Endothelial cell (in vitro differentiated cells): ENCODE measurements around the gene ARAP2. TPM values are rescaled to one million over a fixed set of nuclear protein-coding genes. Genes with fewer than 3 reads are reported as not detected.

ENCODE experiments used
- DNase-seq: peaks from one replicate; pipeline ENCODE4 v3.0.0; 2021; ENCODE audit warnings: low spot score
- H3K27ac Mint-ChIP-seq: one replicate; pipeline ENCODE4 v1.8.0; 2021; ENCODE audit warnings: mixed read lengths, inconsistent platforms; ENCODE audit not compliant: unreplicated experiment
- H3K27me3 Mint-ChIP-seq: one replicate; pipeline ENCODE4 v1.8.0; 2021; ENCODE audit warnings: mild to moderate bottlenecking, moderate library complexity, mixed read lengths, inconsistent platforms; ENCODE audit not compliant: unreplicated experiment
- H3K36me3 Mint-ChIP-seq: one replicate; pipeline ENCODE4 v1.8.0; 2021; ENCODE audit warnings: mild to moderate bottlenecking, low read depth, mixed read lengths, inconsistent platforms; ENCODE audit not compliant: unreplicated experiment
- H3K4me1 Mint-ChIP-seq: one replicate; pipeline ENCODE4 v1.8.0; 2021; ENCODE audit warnings: mild to moderate bottlenecking, mixed read lengths, inconsistent platforms; ENCODE audit not compliant: unreplicated experiment
- H3K4me3 Mint-ChIP-seq: one replicate; pipeline ENCODE4 v1.8.0; 2021; ENCODE audit warnings: mild to moderate bottlenecking, mixed read lengths, inconsistent platforms; ENCODE audit not compliant: unreplicated experiment
- H3K9me3 Mint-ChIP-seq: one replicate; pipeline ENCODE4 v1.8.0; 2021; ENCODE audit warnings: mixed read lengths, inconsistent platforms; ENCODE audit not compliant: unreplicated experiment
- total RNA-seq: library from RNA; stranded (reverse); fragmentation: NEBNext Ultra II Directional; extraction: Animal tissue kit (Norgen Biotek cat#: 25700); gene quantifications from one replicate; pipeline ENCODE4 v1.2.1, GENCODE V29; 2021; ENCODE audit not compliant: unreplicated experiment
- TF ChIP-seq, protein P1 (sequence below): fragments of 200-600 bp; sonication (generic); IDR thresholded peaks from one replicate; pipeline ENCODE4 v1.5.0; 2021; ENCODE audit warnings: antibody characterized with exemption; ENCODE audit not compliant: unreplicated experiment

Gene ARAP2
- total RNA-seq, 1 donor from 2014 or later, result 20.1 TPM

DNA sequence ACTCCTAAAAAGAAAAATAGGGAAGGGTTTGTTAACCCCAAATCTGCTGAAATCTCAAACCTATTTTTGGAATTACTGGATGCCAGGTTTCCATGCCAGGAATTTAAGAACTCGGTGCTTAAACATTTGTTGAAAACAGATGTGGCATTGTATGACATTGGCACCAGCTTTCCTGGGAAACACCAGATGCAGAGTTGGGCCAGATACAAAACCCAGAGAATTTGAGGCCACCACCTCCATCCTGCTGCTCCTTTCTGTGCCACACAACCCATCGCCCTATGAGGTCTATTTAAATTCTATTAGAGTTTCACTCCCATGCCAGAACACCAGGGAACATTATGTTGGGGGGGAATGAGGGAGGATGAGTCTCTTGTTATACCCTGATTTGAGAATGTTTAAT, 71.7 kb downstream of the ARAP2 start:
- DNase-seq, result no peak
- Mint-ChIP-seq H3K27ac (no peak overlapping the region), H3K36me3 (no peaks in the 10 kb centered on the region), H3K27me3 (no peaks in the 10 kb centered on the region), H3K4me3 (no peak overlapping the region), H3K4me1 (no peaks in the 10 kb centered on the region), H3K9me3 (no peaks in the 10 kb centered on the region)
- TF ChIP-seq, protein P1, sequence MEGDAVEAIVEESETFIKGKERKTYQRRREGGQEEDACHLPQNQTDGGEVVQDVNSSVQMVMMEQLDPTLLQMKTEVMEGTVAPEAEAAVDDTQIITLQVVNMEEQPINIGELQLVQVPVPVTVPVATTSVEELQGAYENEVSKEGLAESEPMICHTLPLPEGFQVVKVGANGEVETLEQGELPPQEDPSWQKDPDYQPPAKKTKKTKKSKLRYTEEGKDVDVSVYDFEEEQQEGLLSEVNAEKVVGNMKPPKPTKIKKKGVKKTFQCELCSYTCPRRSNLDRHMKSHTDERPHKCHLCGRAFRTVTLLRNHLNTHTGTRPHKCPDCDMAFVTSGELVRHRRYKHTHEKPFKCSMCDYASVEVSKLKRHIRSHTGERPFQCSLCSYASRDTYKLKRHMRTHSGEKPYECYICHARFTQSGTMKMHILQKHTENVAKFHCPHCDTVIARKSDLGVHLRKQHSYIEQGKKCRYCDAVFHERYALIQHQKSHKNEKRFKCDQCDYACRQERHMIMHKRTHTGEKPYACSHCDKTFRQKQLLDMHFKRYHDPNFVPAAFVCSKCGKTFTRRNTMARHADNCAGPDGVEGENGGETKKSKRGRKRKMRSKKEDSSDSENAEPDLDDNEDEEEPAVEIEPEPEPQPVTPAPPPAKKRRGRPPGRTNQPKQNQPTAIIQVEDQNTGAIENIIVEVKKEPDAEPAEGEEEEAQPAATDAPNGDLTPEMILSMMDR, result no peak

DNA sequence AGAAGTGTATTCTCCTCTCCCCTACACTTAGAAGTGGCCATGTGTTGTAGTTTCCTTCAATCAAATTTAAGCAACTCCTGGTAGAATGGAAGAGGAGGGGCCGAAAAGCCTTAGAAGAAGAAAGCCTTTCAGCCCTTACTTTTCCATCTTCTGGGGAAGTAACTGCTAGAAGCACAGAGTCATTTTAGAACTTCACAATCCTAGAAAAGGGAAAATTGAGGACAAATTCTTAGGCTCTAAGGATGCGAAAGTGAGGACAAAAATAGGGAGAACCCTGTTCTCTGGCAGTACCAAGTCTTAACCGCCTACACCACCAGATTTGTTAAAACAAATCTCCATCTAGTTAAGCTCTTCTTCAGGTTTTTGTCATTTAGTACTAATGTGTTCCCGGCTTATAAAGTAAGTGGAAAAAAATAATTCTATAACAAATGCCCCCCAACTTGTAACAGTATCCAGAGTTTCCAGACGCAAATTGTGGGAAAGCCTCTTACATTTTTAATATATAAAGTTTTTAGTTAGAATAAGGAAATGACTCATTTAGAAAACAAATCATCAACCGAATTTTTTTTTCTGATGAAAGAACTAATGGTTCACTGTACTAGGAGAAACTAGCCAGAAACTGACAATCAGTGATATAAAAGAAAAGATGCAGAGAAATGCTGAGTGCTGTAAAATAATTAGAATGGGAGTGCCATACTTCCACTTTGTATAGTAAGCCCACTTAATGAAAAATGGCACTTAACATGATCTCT, 76.0 kb downstream of the ARAP2 start:
- TF ChIP-seq, protein P1, result no peak
- Mint-ChIP-seq H3K4me3 (no peak overlapping the region), H3K9me3 (no peaks in the 10 kb centered on the region), H3K36me3 (peaks cover 4% of the 10 kb centered on the region), H3K27me3 (no peaks in the 10 kb centered on the region), H3K27ac (no peak overlapping the region), H3K4me1 (no peaks in the 10 kb centered on the region)
- no peak for DNase-seq

DNA sequence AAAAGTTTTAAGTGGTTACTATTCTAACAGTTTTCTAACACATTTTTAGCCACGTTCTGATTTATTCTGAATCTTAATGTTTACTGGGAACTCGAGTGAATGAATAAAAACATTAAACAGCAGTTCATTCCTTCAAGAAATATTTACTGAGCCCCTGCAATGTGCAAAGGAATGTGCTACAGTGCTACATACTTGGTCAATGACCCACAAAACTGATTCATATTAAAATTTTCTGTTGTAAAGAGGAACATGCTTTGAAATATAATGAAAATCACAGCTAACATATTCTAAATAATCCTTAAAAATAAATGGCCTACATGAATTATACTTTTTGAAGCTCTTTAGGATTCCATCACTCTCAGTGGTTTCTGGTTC, 78.7 kb downstream of the ARAP2 start:
- Mint-ChIP-seq H3K4me3 (no peak overlapping the region), H3K4me1 (no peaks in the 10 kb centered on the region), H3K27me3 (no peaks in the 10 kb centered on the region), H3K36me3 (peaks cover 9% of the 10 kb centered on the region), H3K27ac (no peak overlapping the region), H3K9me3 (no peaks in the 10 kb centered on the region)
- DNase-seq, result no peak
- TF ChIP-seq, protein P1, result no peak

- Mint-ChIP-seq H3K27me3 (no peaks in the 10 kb centered on the region), H3K36me3 (peaks cover 9% of the 10 kb centered on the region), H3K9me3 (no peaks in the 10 kb centered on the region), H3K27ac (no peak overlapping the region), H3K4me3 (no peak overlapping the region), H3K4me1 (no peaks in the 10 kb centered on the region)
- DNase-seq, result no peak
- TF ChIP-seq, protein P1, result no peak
Measured at GRCh38 chr4:36164900-36165630, 79.2 kb downstream of the ARAP2 start.

- Mint-ChIP-seq H3K27ac (no peak overlapping the region), H3K4me1 (no peaks in the 10 kb centered on the region), H3K27me3 (no peaks in the 10 kb centered on the region), H3K9me3 (no peaks in the 10 kb centered on the region), H3K4me3 (no peak overlapping the region), H3K36me3 (peaks cover 9% of the 10 kb centered on the region)
- TF ChIP-seq, protein P1, result no peak
- no peak for DNase-seq
Measured at GRCh38 chr4:36163198-36163597, 81.1 kb downstream of the ARAP2 start.
